OCI-LY1 (cell line): ENCODE data around the gene SGO1.

Source experiments
- CTCF ChIP-seq: fragments of 200-600 bp; sonication (generic), shearing (Covaris generic); IDR thresholded peaks from 2 replicates; pipeline ENCODE4 v1.5.1; 2017; ENCODE audit warnings: mild to moderate bottlenecking, antibody characterized with exemption, low read length, moderate library complexity, mixed read lengths
- EZH2 ChIP-seq: fragments of 200-600 bp; sonication (generic), shearing (Covaris generic); IDR thresholded peaks from 2 replicates; pipeline ENCODE4 v1.8.0; 2017; ENCODE audit warnings: borderline replicate concordance, mixed run types, mild to moderate bottlenecking, antibody characterized with exemption, low read length, moderate library complexity, mixed read lengths

- TF ChIP-seq CTCF (no peak), EZH2 (no peak)
Observed at GRCh38 chr3:20140881-20141280, 45.1 kb downstream of the SGO1 start.
